Stimulated activated naive B cell treated with anti-CD40 and anti-IgM and Interleukin-4, amounts not matched to agents 10 μg/mL and 1 μg/mL and 100 μg/mL, for 72 hours (primary cell): ENCODE results near the gene TMEM114.

Experiments used
- ATAC-seq, 2 donors: fragments of 150-1000 bp; cut with Tn5 transposase; replicated peaks; 2 replicates each; pipeline ENCODE4 v1.10.0; 2021; ENCODE audit warnings: moderate library complexity in 1 of 2
- DNase-seq: peaks from one replicate; pipeline ENCODE4 v3.0.0; 2021
- H3K27ac Mint-ChIP-seq: one replicate; pipeline ENCODE4 v1.8.0; 2022; ENCODE audit warnings: mild to moderate bottlenecking, mixed read lengths
- H3K27me3 Mint-ChIP-seq, 2 donors: one replicate each; pipeline ENCODE4 v1.8.0; 2022; ENCODE audit warnings: mixed read lengths in 2 of 2
- H3K36me3 Mint-ChIP-seq, 2 donors: one replicate each; pipeline ENCODE4 v1.8.0; 2022; ENCODE audit warnings: mixed read lengths in 2 of 2, mild to moderate bottlenecking in 1 of 2
- H3K4me1 Mint-ChIP-seq, 2 donors: one replicate each; pipeline ENCODE4 v1.8.0; 2022; ENCODE audit warnings: mixed read lengths in 2 of 2, mild to moderate bottlenecking in 1 of 2
- H3K4me3 Mint-ChIP-seq, 2 donors: one replicate each; pipeline ENCODE4 v1.8.0; 2022; ENCODE audit warnings: mild to moderate bottlenecking in 2 of 2, mixed read lengths in 2 of 2, moderate library complexity in 1 of 2
- H3K9me3 Mint-ChIP-seq, 2 donors: one replicate each; pipeline ENCODE4 v1.8.0; 2022; ENCODE audit warnings: mixed read lengths in 2 of 2, mild to moderate bottlenecking in 1 of 2

TMEM114 gene

DNA sequence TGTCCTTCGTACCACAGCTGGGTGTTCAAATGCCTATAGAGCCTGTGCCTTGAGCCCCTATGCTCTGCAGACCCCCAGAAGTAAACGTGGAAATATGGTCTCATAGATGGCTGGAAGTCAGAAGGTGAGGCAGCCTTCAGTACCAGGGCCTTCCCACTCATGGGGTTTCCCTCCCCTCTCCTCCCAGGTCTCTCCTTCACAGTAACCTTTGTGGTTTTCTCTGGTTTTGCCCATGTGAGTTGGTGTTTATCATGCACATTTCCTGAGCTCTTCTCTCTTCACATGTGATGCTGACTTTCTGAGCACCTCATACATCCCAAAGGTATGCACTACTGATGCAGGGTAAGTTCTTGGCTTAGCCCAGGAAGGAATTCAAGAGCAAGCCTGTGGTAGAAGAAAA, 35.4 kb downstream of the TMEM114 start:
- H3K4me3 Mint-ChIP-seq = no peak overlapping the region
- no peak for DNase-seq
- peak in 1 of 2 donors; percentile 36 for ATAC-seq
- H3K4me1 Mint-ChIP-seq = peaks cover 2 to 6% of the 10 kb centered on the region in 2 donors
- H3K36me3 Mint-ChIP-seq = no peaks in the 10 kb centered on the region
- no peak overlapping the region for H3K27ac Mint-ChIP-seq
- peaks cover 48 to 61% of the 10 kb centered on the region in 2 donors for H3K27me3 Mint-ChIP-seq
- peaks cover 0 to 2% of the 10 kb centered on the region in 2 donors for H3K9me3 Mint-ChIP-seq

DNA sequence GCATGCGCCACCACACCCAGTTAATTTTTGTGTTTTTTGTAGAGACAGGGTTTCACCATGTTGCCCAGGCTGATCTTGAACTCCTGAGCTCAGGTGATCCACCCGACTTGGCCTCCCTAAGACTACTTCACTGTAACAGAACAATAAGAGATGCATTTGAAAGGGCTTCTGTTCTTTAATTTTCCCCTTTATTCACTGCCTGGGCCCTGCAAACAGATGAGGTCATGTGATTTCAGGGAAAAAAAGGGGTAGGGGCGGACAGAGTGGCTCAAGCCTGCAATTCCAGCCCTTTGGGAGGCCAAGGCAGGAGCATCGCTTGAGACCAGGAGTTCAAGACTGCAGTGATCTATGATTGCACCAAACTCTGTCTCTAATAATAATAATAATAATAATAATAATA, 36.3 kb downstream of the TMEM114 start:
- Mint-ChIP-seq H3K27ac (no peak overlapping the region), H3K36me3 (no peaks in the 10 kb centered on the region), H3K9me3 (peaks cover 0 to 2% of the 10 kb centered on the region in 2 donors), H3K4me3 (no peak overlapping the region), H3K27me3 (peaks cover 54 to 68% of the 10 kb centered on the region in 2 donors), H3K4me1 (peaks cover 2 to 6% of the 10 kb centered on the region in 2 donors)
- ATAC-seq (no peak), DNase-seq (no peak)

DNA sequence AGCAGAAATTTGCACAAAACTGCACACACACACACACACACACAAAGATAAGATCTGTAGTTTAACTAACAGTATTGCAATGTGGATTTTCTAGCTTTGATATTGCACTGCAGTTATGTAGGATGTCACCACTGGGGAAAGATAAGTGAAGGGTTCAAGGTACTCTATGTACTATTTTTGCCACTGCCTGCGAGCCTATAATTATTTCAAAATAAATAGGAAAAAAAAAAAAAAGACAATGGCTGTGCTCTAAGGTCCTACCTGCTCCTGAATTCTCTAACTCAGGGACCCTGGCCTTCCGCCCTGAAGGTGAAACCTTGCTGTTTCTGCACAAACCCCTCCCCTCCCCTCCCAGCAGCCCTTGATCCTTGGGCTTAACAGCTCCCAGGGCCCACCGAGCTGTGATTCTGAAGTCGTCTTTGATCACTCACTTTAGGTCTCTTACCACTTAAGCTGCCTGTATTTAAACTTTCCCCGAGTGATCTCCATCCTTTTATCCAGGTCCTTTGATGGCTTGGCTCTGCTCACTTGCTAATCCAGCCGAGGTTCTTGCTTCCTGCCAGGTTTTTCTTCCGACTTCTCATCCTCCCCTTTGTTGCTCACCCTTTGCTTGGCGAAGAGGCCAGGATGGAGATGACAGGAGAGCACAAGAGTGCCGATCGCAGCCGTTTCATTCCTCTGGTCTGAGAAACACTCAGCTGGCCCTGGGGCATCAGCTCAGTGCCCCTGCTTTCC, 37.7 kb downstream of the TMEM114 start:
- Mint-ChIP-seq H3K36me3 (no peaks in the 10 kb centered on the region), H3K4me1 (peaks cover 2 to 6% of the 10 kb centered on the region in 2 donors), H3K27ac (no peak overlapping the region), H3K27me3 (peaks cover 63 to 78% of the 10 kb centered on the region in 2 donors), H3K4me3 (no peak overlapping the region), H3K9me3 (peaks cover 0 to 2% of the 10 kb centered on the region in 2 donors)
- no peak for ATAC-seq
- DNase-seq = no peak

DNA sequence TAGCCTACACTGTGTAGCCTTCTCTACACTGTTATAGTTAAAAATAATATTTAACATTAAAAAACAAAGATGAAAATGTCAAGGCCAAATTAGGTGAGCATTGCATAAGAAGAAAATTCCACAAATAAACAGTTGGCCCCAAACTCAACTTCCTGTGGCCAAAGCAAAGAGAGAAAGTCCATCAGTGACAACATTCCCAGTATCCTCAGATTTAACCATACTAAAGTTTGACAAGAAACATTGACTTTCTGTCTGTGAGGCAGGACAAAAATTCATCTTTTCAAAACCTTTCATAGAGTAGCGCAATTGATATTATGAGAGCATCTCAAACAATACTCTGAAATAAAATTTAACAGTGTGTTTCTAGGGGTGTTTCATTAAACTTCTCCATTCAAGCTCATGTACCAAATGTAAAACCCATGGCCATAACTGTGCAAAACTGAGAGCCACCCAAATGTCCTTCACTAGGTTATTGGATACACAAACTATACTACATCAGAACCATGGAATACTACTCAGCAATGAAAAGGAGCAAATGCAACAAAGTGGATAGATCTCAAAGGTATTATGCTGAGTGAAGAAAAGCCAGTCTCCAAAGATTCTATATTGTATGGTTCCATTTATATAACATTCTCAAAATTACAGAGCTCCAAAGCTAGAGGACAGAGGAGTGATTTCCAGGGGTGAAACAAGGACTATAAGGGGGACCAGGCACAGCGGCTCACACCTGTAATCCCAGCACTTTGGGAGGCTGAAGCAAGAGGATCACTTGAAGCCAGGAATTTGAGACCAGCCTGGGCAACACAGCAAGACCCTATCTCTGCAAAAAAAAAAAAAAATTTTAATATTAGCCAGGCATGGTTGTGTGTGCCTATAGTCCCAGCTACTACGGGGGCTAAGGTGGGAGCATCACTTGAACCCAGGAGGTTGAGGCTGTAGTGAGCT, 38.7 kb downstream of the TMEM114 start:
- H3K9me3 Mint-ChIP-seq = peaks cover 0 to 2% of the 10 kb centered on the region in 2 donors
- H3K36me3 Mint-ChIP-seq = no peaks in the 10 kb centered on the region
- peaks cover 2 to 6% of the 10 kb centered on the region in 2 donors for H3K4me1 Mint-ChIP-seq
- ATAC-seq (no peak), DNase-seq (no peak)
- peaks cover 57 to 79% of the 10 kb centered on the region in 2 donors for H3K27me3 Mint-ChIP-seq
- no peak overlapping the region for H3K27ac Mint-ChIP-seq
- no peak overlapping the region for H3K4me3 Mint-ChIP-seq

DNA sequence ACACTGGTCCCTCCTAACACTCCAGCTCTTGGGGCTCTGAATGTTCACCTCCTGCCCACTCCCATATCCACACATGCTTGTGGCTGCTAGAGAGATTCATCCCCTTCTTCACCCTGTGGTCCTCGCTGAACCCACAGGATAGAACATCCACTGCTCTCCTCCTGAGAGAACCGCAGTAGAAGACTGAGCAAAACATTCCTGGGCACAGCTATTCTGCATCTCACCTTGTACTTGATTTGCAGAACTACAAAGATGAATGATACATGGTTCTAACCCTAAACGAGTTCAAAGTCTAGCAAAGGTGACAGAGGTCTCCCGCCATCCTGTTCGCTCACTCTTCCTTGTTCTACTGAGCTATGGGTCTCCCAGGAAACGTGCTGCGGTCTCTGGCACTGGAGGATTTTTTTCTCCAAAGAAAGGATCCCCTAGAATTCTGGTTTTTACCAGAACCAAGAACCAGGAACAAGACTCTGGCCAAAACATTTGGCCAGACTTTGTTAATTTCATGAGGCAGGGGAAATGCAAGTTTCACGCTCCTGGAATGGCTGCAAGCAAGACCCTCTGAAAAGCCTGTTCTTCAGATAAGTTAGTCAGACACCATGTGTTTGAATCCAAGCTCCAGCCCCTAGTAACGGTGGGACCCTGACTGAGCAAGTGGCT, 39.5 kb downstream of the TMEM114 start:
- H3K4me3 Mint-ChIP-seq = no peak overlapping the region
- H3K4me1 Mint-ChIP-seq = peaks cover 2 to 6% of the 10 kb centered on the region in 2 donors

DNA sequence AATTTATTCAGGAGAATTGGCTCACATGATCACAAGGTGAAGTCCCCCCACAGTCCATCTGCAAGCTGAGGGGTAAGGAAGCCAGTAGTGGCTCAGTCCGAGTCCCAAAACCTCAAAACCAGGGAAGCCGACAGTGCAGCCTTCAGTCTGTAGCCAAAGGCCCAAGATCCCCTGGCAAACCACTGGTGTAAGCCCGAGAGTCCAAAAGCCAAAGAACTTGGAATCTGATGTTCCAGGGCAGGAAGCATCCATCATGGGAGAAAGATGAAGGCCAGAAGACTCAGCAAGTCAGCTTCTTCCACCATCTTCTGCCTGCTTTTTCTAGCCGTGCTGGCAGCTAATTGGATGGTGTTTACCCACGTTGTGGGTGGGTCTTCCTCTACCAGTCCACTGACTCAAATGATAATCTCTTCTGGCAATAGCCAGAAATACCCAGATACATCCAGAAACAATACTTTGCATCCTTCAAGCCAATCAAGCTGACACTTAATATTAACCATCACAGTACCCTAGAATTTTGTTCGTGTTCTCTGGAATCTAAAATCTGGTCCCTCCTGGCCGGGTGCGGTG, 40.4 kb downstream of the TMEM114 start:
- Mint-ChIP-seq H3K9me3 (peaks cover 0 to 2% of the 10 kb centered on the region in 2 donors), H3K36me3 (no peaks in the 10 kb centered on the region), H3K4me1 (peaks cover 2% of the 10 kb centered on the region in 2 donors), H3K4me3 (no peak overlapping the region), H3K27ac (no peak overlapping the region), H3K27me3 (peaks cover 45 to 74% of the 10 kb centered on the region in 2 donors)
- no peak for DNase-seq
- no peak for ATAC-seq

More for the DNA sequence above, 39.5 kb downstream of the TMEM114 start:
- Mint-ChIP-seq H3K27ac (no peak overlapping the region), H3K27me3 (peaks cover 54 to 76% of the 10 kb centered on the region in 2 donors), H3K9me3 (peaks cover 0 to 2% of the 10 kb centered on the region in 2 donors), H3K36me3 (no peaks in the 10 kb centered on the region)
- ATAC-seq = no peak
- DNase-seq = no peak

DNA sequence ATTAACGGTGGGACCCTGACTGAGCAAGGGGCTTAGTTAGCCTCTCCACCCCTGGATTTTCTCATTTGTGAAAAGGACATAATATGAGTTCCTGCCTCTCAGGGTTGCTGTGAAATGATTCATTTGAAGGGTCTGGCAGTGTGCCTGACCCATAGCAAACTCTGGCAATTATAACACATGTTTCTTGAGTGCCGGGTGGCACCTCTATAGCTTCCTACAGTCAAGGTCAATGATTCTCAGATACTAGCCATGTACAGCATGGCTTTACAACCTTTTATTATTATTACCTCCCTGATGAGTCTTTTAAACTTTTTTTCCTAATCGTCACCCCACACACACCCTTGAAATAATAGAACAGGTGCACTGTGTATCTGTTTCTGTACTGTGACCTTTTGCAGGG, 42.1 kb downstream of the TMEM114 start:
- Mint-ChIP-seq H3K27me3 (peaks cover 32 to 62% of the 10 kb centered on the region in 2 donors), H3K4me1 (peaks cover 0 to 2% of the 10 kb centered on the region in 2 donors)

DNA sequence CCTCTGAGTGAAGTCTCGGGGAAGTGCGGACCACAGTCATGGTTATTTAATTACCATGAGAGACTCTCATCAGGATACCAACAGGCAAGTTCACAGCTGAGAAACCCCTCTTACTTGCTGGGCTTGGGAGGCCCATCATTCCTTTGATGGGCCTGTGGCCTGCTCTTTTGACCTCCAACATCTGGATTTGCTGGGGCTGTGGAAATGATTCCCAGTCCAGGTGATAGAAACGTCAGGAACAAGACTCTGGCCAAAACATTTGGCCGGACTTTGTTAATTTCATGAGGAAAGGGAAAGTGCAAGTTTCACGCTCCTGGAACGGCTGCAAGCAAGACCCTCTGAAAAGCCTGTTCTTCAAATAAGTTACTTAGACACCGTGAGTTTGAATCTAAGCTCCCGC, 42.5 kb downstream of the TMEM114 start:
- Mint-ChIP-seq H3K27ac (no peak overlapping the region), H3K27me3 (peaks cover 32 to 58% of the 10 kb centered on the region in 2 donors), H3K4me1 (no peaks in the 10 kb centered on the region), H3K9me3 (peaks cover 0 to 2% of the 10 kb centered on the region in 2 donors), H3K4me3 (no peak overlapping the region), H3K36me3 (no peaks in the 10 kb centered on the region)
- ATAC-seq (no peak), DNase-seq (no peak)

More for the DNA sequence above, 42.1 kb downstream of the TMEM114 start:
- no peak overlapping the region for H3K27ac Mint-ChIP-seq
- no peak overlapping the region for H3K4me3 Mint-ChIP-seq
- no peaks in the 10 kb centered on the region for H3K36me3 Mint-ChIP-seq
- H3K9me3 Mint-ChIP-seq = peaks cover 0 to 2% of the 10 kb centered on the region in 2 donors
- DNase-seq = no peak
- ATAC-seq = no peak

DNA sequence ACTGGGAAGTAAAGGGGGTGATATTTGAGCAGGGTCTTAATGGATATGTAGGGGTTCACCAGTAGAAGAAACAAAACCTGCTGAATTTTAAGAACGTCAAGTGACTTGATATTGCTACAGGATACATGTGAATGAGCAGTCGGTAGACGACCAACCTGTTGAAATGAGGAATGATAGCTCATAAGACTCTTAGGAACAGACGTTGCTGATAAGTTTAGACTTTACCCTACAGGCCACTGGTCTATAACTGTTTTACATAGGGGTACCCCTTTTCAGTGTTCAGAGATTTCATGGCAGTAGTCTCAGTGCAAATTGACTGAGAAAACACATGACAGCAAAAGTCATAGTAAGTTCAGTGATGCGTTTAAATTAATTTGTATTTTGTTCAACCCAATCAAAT, 45.9 kb downstream of the TMEM114 start:
- no peak for ATAC-seq
- Mint-ChIP-seq H3K27ac (no peak overlapping the region), H3K9me3 (no peaks in the 10 kb centered on the region), H3K27me3 (peaks cover 24 to 46% of the 10 kb centered on the region in 2 donors), H3K36me3 (no peaks in the 10 kb centered on the region), H3K4me1 (no peaks in the 10 kb centered on the region), H3K4me3 (no peak overlapping the region)
- DNase-seq = no peak

DNA sequence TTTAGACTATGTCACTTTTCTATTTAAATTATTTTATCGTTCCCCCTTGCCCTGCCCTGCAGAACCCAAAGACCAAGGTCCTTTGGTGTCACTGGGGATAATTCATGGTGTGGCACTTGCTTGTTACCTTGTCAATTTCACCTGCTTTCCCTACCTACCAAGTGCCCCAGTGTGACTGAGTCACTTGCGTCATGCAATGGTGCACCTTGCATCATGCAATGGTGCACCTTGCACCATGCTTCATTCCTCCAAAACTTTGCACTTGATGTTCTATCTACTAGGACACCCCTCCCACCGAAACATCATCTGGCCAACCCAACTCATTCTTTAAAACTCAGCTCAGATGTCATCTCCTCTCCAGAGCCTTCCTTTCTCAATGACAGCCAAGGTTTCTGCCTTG, 47.1 kb downstream of the TMEM114 start:
- ATAC-seq = no peak
- Mint-ChIP-seq H3K27me3 (peaks cover 21 to 36% of the 10 kb centered on the region in 2 donors), H3K9me3 (no peaks in the 10 kb centered on the region)

DNA sequence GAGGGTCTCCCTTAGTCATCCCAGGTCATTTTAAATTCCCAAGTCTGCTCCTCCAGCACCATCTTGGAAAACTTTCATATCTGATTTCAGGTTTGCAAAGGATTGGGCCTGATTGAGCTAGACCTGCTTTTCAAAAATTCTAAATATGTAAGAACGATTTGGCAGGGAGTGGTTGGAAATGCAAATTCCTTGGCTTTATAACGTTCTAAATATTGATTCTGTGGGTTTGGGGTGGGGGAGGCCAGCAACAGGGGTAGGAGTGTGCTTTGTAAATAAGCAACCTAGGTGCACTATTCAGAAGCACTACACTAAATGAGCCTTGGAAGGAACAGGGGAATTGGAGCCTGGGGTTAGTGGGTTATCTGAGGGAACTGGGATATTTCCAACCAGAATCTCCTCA, 47.9 kb downstream of the TMEM114 start:
- no peak overlapping the region for H3K4me3 Mint-ChIP-seq
- ATAC-seq (no peak), DNase-seq (no peak)
- no peaks in the 10 kb centered on the region for H3K36me3 Mint-ChIP-seq
- no peaks in the 10 kb centered on the region for H3K9me3 Mint-ChIP-seq
- H3K27ac Mint-ChIP-seq = no peak overlapping the region
- H3K27me3 Mint-ChIP-seq = peaks cover 16 to 30% of the 10 kb centered on the region in 2 donors
- no peaks in the 10 kb centered on the region for H3K4me1 Mint-ChIP-seq

More for the DNA sequence above, 47.1 kb downstream of the TMEM114 start:
- Mint-ChIP-seq H3K27ac (no peak overlapping the region), H3K4me3 (no peak overlapping the region), H3K4me1 (no peaks in the 10 kb centered on the region), H3K36me3 (no peaks in the 10 kb centered on the region)
- no peak for DNase-seq

DNA sequence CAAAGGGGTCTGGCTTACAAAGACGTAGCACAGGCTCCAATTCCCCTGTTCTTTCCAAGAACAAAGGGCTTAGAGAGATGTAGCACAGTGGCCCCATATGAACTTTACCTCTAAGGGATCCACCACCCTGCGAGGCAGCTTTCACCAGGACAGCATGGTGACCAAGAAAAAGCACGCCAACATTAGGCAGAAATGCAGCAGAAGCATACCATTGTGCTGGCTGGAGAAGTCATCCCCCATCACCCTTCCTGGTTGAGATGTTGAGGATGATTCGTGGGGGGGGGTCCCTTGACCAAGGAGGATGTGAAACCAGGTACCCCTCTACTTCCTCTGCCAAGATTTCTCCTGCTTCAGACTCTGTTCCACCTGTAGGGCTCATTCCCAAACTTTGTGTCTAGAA, 48.4 kb downstream of the TMEM114 start:
- Mint-ChIP-seq H3K36me3 (no peaks in the 10 kb centered on the region), H3K27me3 (peaks cover 16 to 24% of the 10 kb centered on the region in 2 donors), H3K4me3 (no peak overlapping the region), H3K4me1 (no peaks in the 10 kb centered on the region), H3K9me3 (no peaks in the 10 kb centered on the region), H3K27ac (no peak overlapping the region)
- no peak for DNase-seq
- ATAC-seq = no peak

DNA sequence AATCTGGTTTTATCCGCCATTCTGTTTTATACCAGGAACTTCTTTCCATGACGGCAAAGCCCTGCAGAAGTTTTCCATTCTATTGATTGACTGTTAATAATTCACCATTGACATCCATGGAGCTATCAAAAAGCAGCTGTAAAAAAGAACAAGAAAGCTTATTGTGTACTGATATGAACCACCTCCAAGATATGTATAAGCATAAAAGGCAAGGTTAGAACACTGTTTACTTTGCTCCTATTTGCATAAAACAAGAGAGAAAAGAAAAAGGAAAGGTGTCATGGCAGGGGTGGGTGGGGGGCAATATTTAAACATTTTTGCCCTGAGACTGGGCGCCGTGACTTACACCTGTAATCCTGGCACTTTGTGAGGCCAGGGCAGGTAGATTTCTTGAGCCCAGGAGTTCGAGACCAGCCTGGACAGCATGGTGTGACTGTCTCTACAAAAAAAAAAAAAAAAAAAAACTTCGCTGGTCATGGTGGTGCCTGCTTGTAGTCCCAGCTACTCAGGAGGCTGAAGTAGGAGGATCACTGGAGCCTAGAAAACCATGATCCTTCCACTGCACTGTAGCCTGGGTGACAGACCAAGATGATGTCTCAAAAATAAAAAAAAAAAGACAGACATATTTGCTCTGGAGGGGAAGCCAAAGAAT, 52.5 kb downstream of the TMEM114 start:
- DNase-seq = no peak
- H3K4me1 Mint-ChIP-seq = no peaks in the 10 kb centered on the region
- no peak for ATAC-seq
- H3K27ac Mint-ChIP-seq = no peak overlapping the region
- no peak overlapping the region for H3K4me3 Mint-ChIP-seq
- H3K9me3 Mint-ChIP-seq = no peaks in the 10 kb centered on the region
- H3K36me3 Mint-ChIP-seq = no peaks in the 10 kb centered on the region
- H3K27me3 Mint-ChIP-seq = peaks cover 7 to 18% of the 10 kb centered on the region in 2 donors
